Uterus (tissue), 4 donors: ENCODE data around the gene EHMT1. TPM values are rescaled to one million over a fixed set of nuclear protein-coding genes. Genes with fewer than 3 reads are reported as not detected.

Experiments
- DNase-seq, 2 donors: peaks; one replicate each; pipeline ENCODE4 v3.0.0-alpha.2; 2019 to 2020
- H3K27ac ChIP-seq, 2 donors: fragments of 200-600 bp; sonication (generic); 1 replicate in 1 of 2; 2 replicates in 1 of 2; pipeline ENCODE4 v1.5.1; 2016 to 2018
- H3K27me3 ChIP-seq, 2 donors: fragments of 200-600 bp; sonication (generic); one replicate each; pipeline ENCODE4 v1.5.1; 2018 to 2019; ENCODE audit warnings: control low read depth in 1 of 2
- H3K36me3 ChIP-seq, 2 donors: fragments of 200-600 bp; sonication (generic); one replicate each; pipeline ENCODE4 v1.5.1; 2019; ENCODE audit warnings: control low read depth in 1 of 2
- H3K4me1 ChIP-seq, 2 donors: fragments of 200-600 bp; sonication (generic); one replicate each; pipeline ENCODE4 v1.5.1; 2018 to 2019; ENCODE audit warnings: control low read depth in 1 of 2
- H3K4me3 ChIP-seq, 2 donors: fragments of 200-600 bp; sonication (generic); 1 replicate in 1 of 2; 2 replicates in 1 of 2; pipeline ENCODE4 v1.5.1; 2018 to 2019; ENCODE audit warnings: mild to moderate bottlenecking in 1 of 2
- H3K9me3 ChIP-seq, 2 donors: fragments of 200-600 bp; sonication (generic); one replicate each; pipeline ENCODE4 v1.5.1; 2019; ENCODE audit warnings: control low read depth in 1 of 2
- CTCF ChIP-seq, 4 experiments: fragments of 200-600 bp in 2 of 4; fragments of 450-650 bp in 2 of 4; sonication (generic) in 2 of 4; IDR thresholded peaks; one replicate each; pipeline ENCODE4 v1.5.1; 2016 to 2019; ENCODE audit warnings: antibody characterized with exemption in 4 of 4, mild to moderate bottlenecking in 2 of 4, moderate library complexity in 1 of 4
- POLR2A ChIP-seq, 2 donors: fragments of 450-650 bp; IDR thresholded peaks; one replicate each; pipeline ENCODE4 v1.6.1; 2016; ENCODE audit warnings: antibody characterized with exemption in 2 of 2, mild to moderate bottlenecking in 1 of 2, moderate library complexity in 1 of 2
- intact Hi-C: fragments of 100-400 bp; cut with DNase I; formaldehyde crosslinking; loops from one replicate; pipeline ENCODE4 v1.15.1; 2023; ENCODE audit warnings: low total_unique reads
- total RNA-seq, 4 donors: library from RNA; depleted of rRNA in 3 of 4; stranded (reverse); fragments of >200 nt in 3 of 4; gene quantifications; one replicate each; pipeline versions ENCODE4 v1.1.0 to v1.2.4, GENCODE V29; 2014 to 2023
- donor health status: DM: yes; HTN: yes; CAD: no.

EHMT1 gene
- total RNA-seq, 4 donors from 2014 or later: 32.6 to 109 (median 74.9) TPM

DNA sequence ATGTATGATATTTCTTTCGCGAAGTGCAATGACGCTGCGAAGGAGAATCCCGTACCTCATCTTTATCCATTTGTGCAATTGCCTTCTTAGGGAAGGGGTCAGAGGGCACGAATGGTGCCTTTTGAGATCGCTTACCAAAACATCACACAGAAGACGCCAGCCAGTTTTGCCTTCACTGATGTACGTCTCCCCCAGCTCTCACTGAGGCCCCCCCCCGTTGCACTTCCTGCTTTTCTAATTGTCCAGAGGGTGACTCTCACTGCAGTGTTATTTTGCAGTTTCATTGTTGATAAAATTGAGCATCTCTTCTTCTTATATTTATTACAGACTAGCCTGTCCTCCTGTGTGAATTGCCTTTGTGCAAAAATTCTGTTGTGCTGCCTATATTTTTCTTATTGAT lies 219.8 kb downstream of the EHMT1 start:
- intact Hi-C loops: no loop called here
- no peak overlapping the region for H3K27ac ChIP-seq
- H3K4me1 ChIP-seq: no peaks in the 10 kb centered on the region
- no peak for DNase-seq
- no peak overlapping the region for H3K4me3 ChIP-seq
- no peaks in the 10 kb centered on the region for H3K36me3 ChIP-seq
- TF ChIP-seq CTCF (IDR thresholded peaks at IDR 0.05) (no peak), POLR2A (IDR thresholded peaks at IDR 0.05) (no peak)
- H3K9me3 ChIP-seq: no peaks in the 10 kb centered on the region
- H3K27me3 ChIP-seq: no peaks in the 10 kb centered on the region

DNA sequence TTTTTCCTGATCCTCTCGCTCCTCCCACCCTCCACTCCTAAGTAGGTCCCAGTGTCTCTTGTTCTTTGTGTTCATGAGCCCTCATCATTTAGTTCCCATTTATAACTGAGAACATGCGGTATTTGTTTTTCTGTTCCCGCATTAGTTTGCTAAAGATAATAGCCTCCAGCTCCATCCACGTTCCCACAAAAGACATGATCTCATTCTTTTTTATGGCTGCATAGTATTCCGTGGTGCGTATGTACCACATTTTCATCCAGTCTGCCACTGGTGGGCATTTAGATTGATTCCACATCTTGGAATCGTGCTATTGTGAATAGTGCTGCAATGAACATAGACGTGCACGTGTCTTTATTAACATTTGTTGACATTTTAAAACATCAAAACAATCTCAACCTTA lies 224.6 kb downstream of the EHMT1 start:
- DNase-seq: no peak
- Histone ChIP-seq H3K36me3 (no peaks in the 10 kb centered on the region), H3K4me1 (no peaks in the 10 kb centered on the region), H3K27me3 (no peaks in the 10 kb centered on the region), H3K4me3 (no peak overlapping the region), H3K9me3 (no peaks in the 10 kb centered on the region), H3K27ac (no peak overlapping the region)
- no peak for TF ChIP-seq POLR2A (IDR thresholded peaks at IDR 0.05)
- TF ChIP-seq CTCF (IDR thresholded peaks at IDR 0.05): no peak
- intact Hi-C loops: no loop called here

DNA sequence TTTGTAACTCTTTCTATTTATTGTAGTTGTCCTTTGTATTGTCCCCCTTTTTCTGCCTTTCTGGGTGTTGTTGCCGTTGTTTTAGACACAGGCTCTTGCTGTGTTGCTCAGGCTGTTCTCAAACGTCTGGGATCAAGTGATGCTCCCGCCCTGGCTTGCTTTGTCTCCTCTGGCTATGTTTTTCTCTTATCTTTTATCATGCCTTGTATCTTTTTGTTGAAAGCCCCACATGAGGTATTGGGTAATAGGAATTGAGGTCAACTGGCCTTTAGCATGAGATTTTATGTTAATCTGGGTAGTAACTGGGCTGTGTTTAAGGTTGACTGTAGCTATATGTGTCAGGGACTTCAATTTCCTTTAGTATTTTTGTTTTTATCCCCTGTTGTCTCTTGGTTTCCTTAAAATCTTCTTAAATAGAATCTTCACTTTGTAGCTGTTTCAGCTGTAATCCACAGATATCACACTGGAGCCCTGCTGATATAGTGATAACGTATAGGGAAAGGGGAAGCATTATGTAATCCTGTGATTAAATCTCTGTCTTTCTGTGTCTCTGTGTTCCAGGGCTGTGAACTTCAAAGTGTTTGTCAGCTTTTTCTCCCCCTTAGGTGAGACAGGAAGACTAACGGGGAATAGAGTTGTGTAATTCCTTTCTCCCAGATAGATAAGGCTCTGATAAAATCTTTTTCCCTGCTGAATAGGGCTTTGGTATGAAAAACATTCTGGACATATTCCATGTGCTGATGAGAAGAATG lies 232.9 kb downstream of the EHMT1 start:
- DNase-seq: no peak
- Histone ChIP-seq H3K4me1 (no peaks in the 10 kb centered on the region), H3K27ac (no peak overlapping the region), H3K4me3 (no peak overlapping the region), H3K36me3 (no peaks in the 10 kb centered on the region), H3K27me3 (no peaks in the 10 kb centered on the region), H3K9me3 (peaks cover 0 to 14% of the 10 kb centered on the region in 2 donors)
- TF ChIP-seq POLR2A (IDR thresholded peaks at IDR 0.05): no peak
- TF ChIP-seq CTCF (IDR thresholded peaks at IDR 0.05): no peak
- intact Hi-C loops: no loop called here

DNA sequence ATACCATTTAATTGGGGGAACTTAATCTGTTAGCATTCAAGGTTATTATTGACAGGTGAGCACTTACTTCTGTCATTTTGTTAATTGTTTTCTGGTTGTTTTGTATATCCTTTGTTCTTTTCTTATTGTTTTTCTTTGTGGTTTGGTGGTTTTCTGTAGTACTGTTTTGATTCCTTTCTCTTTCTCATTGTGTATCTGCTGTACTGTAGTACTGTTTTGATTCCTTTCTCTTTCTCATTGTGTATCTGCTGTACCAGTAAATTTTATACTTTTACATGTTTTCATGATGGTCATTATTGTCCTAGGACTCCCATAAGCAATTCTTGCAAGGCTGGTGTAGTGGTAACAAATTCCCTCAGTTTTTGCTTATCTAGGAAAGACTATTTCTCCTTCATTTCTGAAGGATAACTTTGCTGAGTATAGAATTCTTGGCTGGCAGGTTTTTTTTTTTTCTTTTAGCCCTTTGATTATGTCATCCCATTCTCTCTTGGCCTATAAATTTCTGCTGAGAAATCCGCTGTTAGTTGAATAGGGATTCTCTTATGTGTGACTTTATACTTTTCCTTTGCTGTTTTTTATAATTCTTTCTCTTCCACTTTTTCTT lies 234.7 kb downstream of the EHMT1 start:
- no peak for DNase-seq
- H3K9me3 ChIP-seq: peaks cover 0 to 14% of the 10 kb centered on the region in 2 donors

More for the DNA sequence above, 234.7 kb downstream of the EHMT1 start:
- H3K4me1 ChIP-seq: no peaks in the 10 kb centered on the region
- no peak overlapping the region for H3K27ac ChIP-seq
- TF ChIP-seq CTCF (IDR thresholded peaks at IDR 0.05): no peak
- no peak for TF ChIP-seq POLR2A (IDR thresholded peaks at IDR 0.05)
- intact Hi-C loops: no loop called here
- H3K27me3 ChIP-seq: no peaks in the 10 kb centered on the region
- H3K4me3 ChIP-seq: no peak overlapping the region
- no peaks in the 10 kb centered on the region for H3K36me3 ChIP-seq
